SK-N-SH treated with all-trans-retinoic acid at 6 μM for 48 hours (cell line): Measurements from ENCODE around the gene ADM5.

Source experiments
- ATAC-seq: fragments of 200-7000 bp; cut with Tn5 transposase; 3 replicates; pipeline ENCODE4 v1.9.1; 2020; ENCODE audit warnings: mild to moderate bottlenecking, moderate library complexity
- ARNTL ChIP-seq: fragments of 450-650 bp; formaldehyde crosslinking; IDR thresholded peaks from 2 replicates; pipeline ENCODE4 v1.5.0; 2020; ENCODE audit warnings: low read depth, mild to moderate bottlenecking, moderate library complexity, borderline replicate concordance
- BACH2 ChIP-seq: fragments of 250-450 bp; sonication (Bioruptor Pico); IDR thresholded peaks from 2 replicates; pipeline ENCODE4 v1.9.0; 2021; ENCODE audit warnings: mild to moderate bottlenecking, borderline replicate concordance
- CSDC2 ChIP-seq: fragments of 250-450 bp; sonication (Bioruptor Pico); IDR thresholded peaks from 2 replicates; pipeline ENCODE4 v1.5.0; 2020; ENCODE audit warnings: mild to moderate bottlenecking, moderate library complexity
- ESRRG ChIP-seq: fragments of 250-450 bp; sonication (Bioruptor Pico); IDR thresholded peaks from 2 replicates; pipeline ENCODE4 v1.6.1; 2021; ENCODE audit warnings: mild to moderate bottlenecking
- GLIS3 ChIP-seq: fragments of 250-450 bp; sonication (Bioruptor Pico); IDR thresholded peaks from 2 replicates; pipeline ENCODE4 v1.5.0; 2020; ENCODE audit warnings: mild to moderate bottlenecking, moderate library complexity
- PPARA ChIP-seq: fragments of 250-450 bp; sonication (Bioruptor Pico); IDR thresholded peaks from 2 replicates; pipeline ENCODE4 v1.5.0; 2020; ENCODE audit warnings: mild to moderate bottlenecking, borderline replicate concordance
- RARB ChIP-seq: fragments of 250-450 bp; sonication (Bioruptor Pico); IDR thresholded peaks from 2 replicates; pipeline ENCODE4 v1.8.0; 2021; ENCODE audit warnings: mild to moderate bottlenecking, moderate library complexity
- SNAI2 ChIP-seq: fragments of 250-450 bp; sonication (Bioruptor Pico); IDR thresholded peaks from 2 replicates; pipeline ENCODE4 v1.5.0; 2020; ENCODE audit warnings: mild to moderate bottlenecking, moderate library complexity
- ZC3H10 ChIP-seq: fragments of 250-450 bp; sonication (Bioruptor Pico); IDR thresholded peaks from 2 replicates; pipeline ENCODE4 v1.5.1; 2021; ENCODE audit warnings: mild to moderate bottlenecking, moderate library complexity
- ZFP3 ChIP-seq: fragments of 250-450 bp; sonication (Bioruptor Pico); IDR thresholded peaks from 2 replicates; pipeline ENCODE4 v1.5.0; 2020; ENCODE audit warnings: mild to moderate bottlenecking, moderate library complexity
- ZFP30 ChIP-seq: fragments of 450-650 bp; formaldehyde crosslinking; IDR thresholded peaks from 2 replicates; pipeline ENCODE4 v1.5.0; 2022; ENCODE audit warnings: mild to moderate bottlenecking, moderate library complexity
- ZNF565 ChIP-seq: fragments of 450-650 bp; formaldehyde crosslinking; conservative IDR thresholded peaks from 2 replicates; pipeline ENCODE4 v1.5.0; 2020; ENCODE audit warnings: low read depth, mild to moderate bottlenecking, moderate library complexity
- ZNF8 ChIP-seq: fragments of 450-650 bp; formaldehyde crosslinking; IDR thresholded peaks from 2 replicates; pipeline ENCODE4 v1.5.0; 2020; ENCODE audit warnings: mild to moderate bottlenecking, moderate library complexity
- TF ChIP-seq, protein P1 (sequence below): fragments of 250-450 bp; sonication (Bioruptor Pico); IDR thresholded peaks from 2 replicates; pipeline ENCODE4 v1.8.0; 2021; ENCODE audit warnings: low read depth, mild to moderate bottlenecking, moderate library complexity, borderline replicate concordance
- TF ChIP-seq, protein P2 (sequence below): fragments of 250-450 bp; sonication (Bioruptor Pico); IDR thresholded peaks from 2 replicates; pipeline ENCODE4 v1.8.0; 2020; ENCODE audit warnings: mild to moderate bottlenecking, moderate library complexity, borderline replicate concordance
- TF ChIP-seq, protein P3 (sequence below): fragments of 250-450 bp; sonication (Bioruptor Pico); IDR thresholded peaks from 2 replicates; pipeline ENCODE4 v1.5.1; 2021; ENCODE audit warnings: mild to moderate bottlenecking, moderate library complexity
- TF ChIP-seq, protein P4 (sequence below): fragments of 250-450 bp; sonication (Bioruptor Pico); IDR thresholded peaks from 2 replicates; pipeline ENCODE4 v1.5.1; 2020; ENCODE audit warnings: low read depth, mild to moderate bottlenecking, moderate library complexity
- TF ChIP-seq, protein P5 (sequence below): fragments of 250-450 bp; sonication (Bioruptor Pico); IDR thresholded peaks from 2 replicates; pipeline ENCODE4 v1.5.0; 2020; ENCODE audit warnings: mild to moderate bottlenecking, moderate library complexity

Gene ADM5

DNA sequence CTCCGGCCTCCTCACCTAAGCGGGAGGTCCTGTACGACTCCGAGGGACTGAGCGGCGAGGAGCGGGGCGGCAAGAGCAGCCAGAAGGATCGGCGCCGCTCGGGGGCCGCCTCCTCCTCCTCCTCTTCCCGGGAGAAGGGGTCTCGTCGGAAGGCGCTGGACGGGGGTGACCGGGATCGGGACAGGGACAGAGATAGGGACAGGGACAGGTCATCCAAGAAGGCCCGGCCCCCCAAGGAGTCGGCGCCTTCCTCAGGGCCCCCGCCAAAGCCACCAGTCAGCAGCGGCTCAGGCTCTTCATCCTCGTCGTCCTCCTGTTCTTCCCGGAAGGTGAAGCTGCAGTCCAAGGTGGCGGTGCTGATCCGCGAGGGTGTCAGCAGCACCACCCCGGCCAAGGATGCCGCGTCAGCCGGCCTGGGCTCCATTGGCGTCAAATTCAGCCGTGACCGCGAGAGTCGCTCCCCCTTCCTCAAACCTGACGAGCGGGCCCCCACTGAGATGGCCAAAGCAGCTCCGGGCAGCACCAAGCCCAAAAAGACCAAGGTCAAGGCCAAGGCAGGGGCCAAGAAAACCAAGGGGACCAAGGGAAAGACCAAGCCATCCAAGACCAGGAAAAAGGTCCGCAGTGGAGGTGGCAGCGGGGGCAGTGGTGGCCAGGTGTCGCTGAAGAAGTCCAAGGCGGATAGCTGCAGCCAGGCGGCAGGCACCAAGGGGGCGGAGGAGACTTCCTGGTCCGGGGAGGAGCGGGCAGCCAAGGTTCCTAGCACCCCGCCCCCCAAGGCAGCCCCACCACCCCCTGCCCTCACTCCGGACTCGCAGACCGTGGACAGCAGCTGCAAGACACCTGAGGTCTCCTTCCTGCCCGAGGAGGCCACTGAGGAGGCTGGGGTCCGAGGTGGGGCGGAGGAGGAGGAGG is 36.6 kb upstream of the ADM5 start (continued):
- TF ChIP-seq, protein P1, sequence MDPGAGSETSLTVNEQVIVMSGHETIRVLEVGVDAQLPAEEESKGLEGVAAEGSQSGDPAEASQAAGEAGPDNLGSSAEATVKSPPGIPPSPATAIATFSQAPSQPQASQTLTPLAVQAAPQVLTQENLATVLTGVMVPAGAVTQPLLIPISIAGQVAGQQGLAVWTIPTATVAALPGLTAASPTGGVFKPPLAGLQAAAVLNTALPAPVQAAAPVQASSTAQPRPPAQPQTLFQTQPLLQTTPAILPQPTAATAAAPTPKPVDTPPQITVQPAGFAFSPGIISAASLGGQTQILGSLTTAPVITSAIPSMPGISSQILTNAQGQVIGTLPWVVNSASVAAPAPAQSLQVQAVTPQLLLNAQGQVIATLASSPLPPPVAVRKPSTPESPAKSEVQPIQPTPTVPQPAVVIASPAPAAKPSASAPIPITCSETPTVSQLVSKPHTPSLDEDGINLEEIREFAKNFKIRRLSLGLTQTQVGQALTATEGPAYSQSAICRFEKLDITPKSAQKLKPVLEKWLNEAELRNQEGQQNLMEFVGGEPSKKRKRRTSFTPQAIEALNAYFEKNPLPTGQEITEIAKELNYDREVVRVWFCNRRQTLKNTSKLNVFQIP (CRISPR knock-in tag): no peak
- TF ChIP-seq GLIS3 (CRISPR knock-in tag): no peak
- TF ChIP-seq ZFP30 (CRISPR knock-in tag): no peak
- no peak for TF ChIP-seq ESRRG (CRISPR knock-in tag)
- TF ChIP-seq ARNTL (CRISPR knock-in tag): no peak
- no peak for TF ChIP-seq ZFP3 (CRISPR knock-in tag)
- TF ChIP-seq BACH2: no peak
- no peak for TF ChIP-seq RARB (CRISPR knock-in tag)
- TF ChIP-seq, all 23 proteins: peak for 0

DNA sequence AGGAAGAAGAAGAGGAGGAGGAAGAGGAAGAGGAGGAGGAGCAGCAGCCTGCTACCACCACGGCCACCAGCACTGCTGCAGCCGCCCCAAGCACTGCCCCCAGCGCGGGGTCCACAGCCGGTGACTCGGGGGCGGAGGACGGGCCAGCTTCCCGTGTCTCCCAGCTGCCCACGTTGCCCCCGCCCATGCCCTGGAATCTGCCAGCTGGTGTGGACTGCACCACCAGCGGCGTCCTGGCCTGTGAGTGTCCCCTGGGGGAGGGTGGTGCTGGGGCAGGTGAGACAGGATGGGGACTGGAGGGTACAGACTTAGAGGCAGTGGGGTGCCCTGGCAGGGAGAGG is 36.0 kb upstream of the ADM5 start:
- no peak for ATAC-seq
- TF ChIP-seq ZFP3 (CRISPR knock-in tag): no peak
- TF ChIP-seq PPARA (CRISPR knock-in tag): no peak
- TF ChIP-seq ZFP30 (CRISPR knock-in tag): no peak
- TF ChIP-seq, protein P2, sequence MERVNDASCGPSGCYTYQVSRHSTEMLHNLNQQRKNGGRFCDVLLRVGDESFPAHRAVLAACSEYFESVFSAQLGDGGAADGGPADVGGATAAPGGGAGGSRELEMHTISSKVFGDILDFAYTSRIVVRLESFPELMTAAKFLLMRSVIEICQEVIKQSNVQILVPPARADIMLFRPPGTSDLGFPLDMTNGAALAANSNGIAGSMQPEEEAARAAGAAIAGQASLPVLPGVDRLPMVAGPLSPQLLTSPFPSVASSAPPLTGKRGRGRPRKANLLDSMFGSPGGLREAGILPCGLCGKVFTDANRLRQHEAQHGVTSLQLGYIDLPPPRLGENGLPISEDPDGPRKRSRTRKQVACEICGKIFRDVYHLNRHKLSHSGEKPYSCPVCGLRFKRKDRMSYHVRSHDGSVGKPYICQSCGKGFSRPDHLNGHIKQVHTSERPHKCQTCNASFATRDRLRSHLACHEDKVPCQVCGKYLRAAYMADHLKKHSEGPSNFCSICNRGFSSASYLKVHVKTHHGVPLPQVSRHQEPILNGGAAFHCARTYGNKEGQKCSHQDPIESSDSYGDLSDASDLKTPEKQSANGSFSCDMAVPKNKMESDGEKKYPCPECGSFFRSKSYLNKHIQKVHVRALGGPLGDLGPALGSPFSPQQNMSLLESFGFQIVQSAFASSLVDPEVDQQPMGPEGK (CRISPR knock-in tag): no peak
- no peak for TF ChIP-seq BACH2
- TF ChIP-seq, protein P3, sequence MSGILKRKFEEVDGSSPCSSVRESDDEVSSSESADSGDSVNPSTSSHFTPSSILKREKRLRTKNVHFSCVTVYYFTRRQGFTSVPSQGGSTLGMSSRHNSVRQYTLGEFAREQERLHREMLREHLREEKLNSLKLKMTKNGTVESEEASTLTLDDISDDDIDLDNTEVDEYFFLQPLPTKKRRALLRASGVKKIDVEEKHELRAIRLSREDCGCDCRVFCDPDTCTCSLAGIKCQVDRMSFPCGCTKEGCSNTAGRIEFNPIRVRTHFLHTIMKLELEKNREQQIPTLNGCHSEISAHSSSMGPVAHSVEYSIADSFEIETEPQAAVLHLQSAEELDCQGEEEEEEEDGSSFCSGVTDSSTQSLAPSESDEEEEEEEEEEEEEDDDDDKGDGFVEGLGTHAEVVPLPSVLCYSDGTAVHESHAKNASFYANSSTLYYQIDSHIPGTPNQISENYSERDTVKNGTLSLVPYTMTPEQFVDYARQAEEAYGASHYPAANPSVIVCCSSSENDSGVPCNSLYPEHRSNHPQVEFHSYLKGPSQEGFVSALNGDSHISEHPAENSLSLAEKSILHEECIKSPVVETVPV (CRISPR knock-in tag): no peak
- no peak for TF ChIP-seq RARB (CRISPR knock-in tag)
- TF ChIP-seq CSDC2 (CRISPR knock-in tag): no peak
- TF ChIP-seq, protein P4, sequence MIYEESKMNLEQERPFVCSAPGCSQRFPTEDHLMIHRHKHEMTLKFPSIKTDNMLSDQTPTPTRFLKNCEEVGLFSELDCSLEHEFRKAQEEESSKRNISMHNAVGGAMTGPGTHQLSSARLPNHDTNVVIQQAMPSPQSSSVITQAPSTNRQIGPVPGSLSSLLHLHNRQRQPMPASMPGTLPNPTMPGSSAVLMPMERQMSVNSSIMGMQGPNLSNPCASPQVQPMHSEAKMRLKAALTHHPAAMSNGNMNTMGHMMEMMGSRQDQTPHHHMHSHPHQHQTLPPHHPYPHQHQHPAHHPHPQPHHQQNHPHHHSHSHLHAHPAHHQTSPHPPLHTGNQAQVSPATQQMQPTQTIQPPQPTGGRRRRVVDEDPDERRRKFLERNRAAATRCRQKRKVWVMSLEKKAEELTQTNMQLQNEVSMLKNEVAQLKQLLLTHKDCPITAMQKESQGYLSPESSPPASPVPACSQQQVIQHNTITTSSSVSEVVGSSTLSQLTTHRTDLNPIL (CRISPR knock-in tag): no peak
- no peak for TF ChIP-seq ZNF565 (CRISPR knock-in tag)
- TF ChIP-seq SNAI2 (CRISPR knock-in tag): no peak
- TF ChIP-seq ZNF8 (CRISPR knock-in tag): no peak
- TF ChIP-seq ARNTL (CRISPR knock-in tag): no peak
- TF ChIP-seq GLIS3 (CRISPR knock-in tag): no peak

DNA sequence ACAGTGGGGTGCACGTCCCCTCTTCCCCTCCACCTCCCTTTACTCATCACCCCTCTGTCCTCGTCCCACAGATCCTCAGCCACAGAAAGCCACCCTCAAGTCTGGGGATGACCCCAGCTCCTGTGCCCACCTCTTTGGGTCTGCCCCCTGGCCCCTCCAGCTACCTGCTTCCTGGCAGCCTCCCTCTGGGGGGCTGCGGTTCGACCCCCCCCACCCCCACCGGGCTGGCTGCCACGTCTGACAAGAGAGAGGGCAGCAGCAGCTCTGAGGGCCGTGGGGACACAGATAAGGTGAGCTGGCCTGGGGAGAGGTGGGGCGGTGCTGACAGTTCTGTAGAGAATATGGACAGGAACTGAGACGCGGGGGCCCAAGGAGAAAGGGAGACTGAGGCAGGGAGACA is 34.8 kb upstream of the ADM5 start:
- no peak for ATAC-seq
- TF ChIP-seq, protein P5, sequence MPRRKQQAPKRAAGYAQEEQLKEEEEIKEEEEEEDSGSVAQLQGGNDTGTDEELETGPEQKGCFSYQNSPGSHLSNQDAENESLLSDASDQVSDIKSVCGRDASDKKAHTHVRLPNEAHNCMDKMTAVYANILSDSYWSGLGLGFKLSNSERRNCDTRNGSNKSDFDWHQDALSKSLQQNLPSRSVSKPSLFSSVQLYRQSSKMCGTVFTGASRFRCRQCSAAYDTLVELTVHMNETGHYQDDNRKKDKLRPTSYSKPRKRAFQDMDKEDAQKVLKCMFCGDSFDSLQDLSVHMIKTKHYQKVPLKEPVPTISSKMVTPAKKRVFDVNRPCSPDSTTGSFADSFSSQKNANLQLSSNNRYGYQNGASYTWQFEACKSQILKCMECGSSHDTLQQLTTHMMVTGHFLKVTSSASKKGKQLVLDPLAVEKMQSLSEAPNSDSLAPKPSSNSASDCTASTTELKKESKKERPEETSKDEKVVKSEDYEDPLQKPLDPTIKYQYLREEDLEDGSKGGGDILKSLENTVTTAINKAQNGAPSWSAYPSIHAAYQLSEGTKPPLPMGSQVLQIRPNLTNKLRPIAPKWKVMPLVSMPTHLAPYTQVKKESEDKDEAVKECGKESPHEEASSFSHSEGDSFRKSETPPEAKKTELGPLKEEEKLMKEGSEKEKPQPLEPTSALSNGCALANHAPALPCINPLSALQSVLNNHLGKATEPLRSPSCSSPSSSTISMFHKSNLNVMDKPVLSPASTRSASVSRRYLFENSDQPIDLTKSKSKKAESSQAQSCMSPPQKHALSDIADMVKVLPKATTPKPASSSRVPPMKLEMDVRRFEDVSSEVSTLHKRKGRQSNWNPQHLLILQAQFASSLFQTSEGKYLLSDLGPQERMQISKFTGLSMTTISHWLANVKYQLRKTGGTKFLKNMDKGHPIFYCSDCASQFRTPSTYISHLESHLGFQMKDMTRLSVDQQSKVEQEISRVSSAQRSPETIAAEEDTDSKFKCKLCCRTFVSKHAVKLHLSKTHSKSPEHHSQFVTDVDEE (CRISPR knock-in tag): no peak
- TF ChIP-seq, protein P4 (CRISPR knock-in tag): no peak
- TF ChIP-seq SNAI2 (CRISPR knock-in tag) (no peak), ZNF8 (CRISPR knock-in tag) (no peak), GLIS3 (CRISPR knock-in tag) (no peak), ZFP30 (CRISPR knock-in tag) (no peak), ZC3H10 (CRISPR knock-in tag) (no peak), ESRRG (CRISPR knock-in tag) (no peak)
- TF ChIP-seq, protein P2 (CRISPR knock-in tag): no peak
- TF ChIP-seq, all 23 proteins: peak for 0
